GM12878 (cell line): ENCODE measurements around the gene COL1A1. TPM values are rescaled to one million over a fixed set of nuclear protein-coding genes. Genes with fewer than 3 reads are reported as not detected.

Experiments
- ATAC-seq: fragments of 200-7000 bp; cut with Tn5 transposase; 3 replicates; pipeline ENCODE4 v1.9.1; 2020; ENCODE audit warnings: mild to moderate bottlenecking, moderate library complexity
- BruUV-seq: library from RNA; stranded (reverse); fragments of 400-500 nt; replicated peaks from 2 replicates; lab custom pipeline; 2021; lab: Mats Ljungman, UMichigan
- CTCF ChIA-PET: fragments of 300-600 bp; sonication (Branson Sonifier 250); formaldehyde crosslinking; extraction: SDS; loops from one replicate; lab custom pipeline; 2021; ENCODE audit warnings: inconsistent platforms; lab: Yijun Ruan, JAX
- POLR2A ChIA-PET: fragments of 350-600 bp; formaldehyde crosslinking; extraction: SDS; loops from one replicate; lab custom pipeline; 2021; ENCODE audit warnings: inconsistent platforms; lab: Charles Lee
- RAD21 ChIA-PET: fragments of 300-600 bp; sonication (Branson Sonifier 250); formaldehyde crosslinking; loops from one replicate; lab custom pipeline; 2023; ENCODE audit warnings: antibody characterized with exemption; ENCODE audit not compliant: unreplicated experiment; lab: Charles Lee
- SMC1A ChIA-PET: fragments of 300-600 bp; sonication (Branson Sonifier 250); formaldehyde crosslinking; loops from one replicate; lab custom pipeline; 2023; ENCODE audit not compliant: unreplicated experiment, uncharacterized antibody; lab: Charles Lee
- DNase-seq: peaks from one replicate; pipeline ENCODE4 v3.0.0-alpha.2; 2011; ENCODE audit warnings: low read depth, low spot score
- FAIRE-seq: peaks from 3 replicates; lab custom pipeline; 2011; peaks lifted over from hg19 to GRCh38; lab: Jason Lieb, UNC
- H2AFZ ChIP-seq: 2 replicates; pipeline ENCODE4 v1.6.0; 2011; ENCODE audit warnings: low read depth, low read length, control low read depth; ENCODE audit not compliant: control insufficient read depth
- H3K27ac ChIP-seq: 2 replicates; pipeline ENCODE4 v1.5.1; 2011; ENCODE audit warnings: control low read depth; ENCODE audit not compliant: control insufficient read depth, insufficient read depth
- H3K27me3 ChIP-seq, 2 experiments: replicated peaks in 1 of 2; 2 replicates each; pipeline versions ENCODE4 v1.6.0 to v1.6.1; 2011; ENCODE audit warnings: low read length in 1 of 2; ENCODE audit not compliant: control insufficient read depth in 2 of 2, insufficient read depth in 2 of 2
- H3K36me3 ChIP-seq, 2 experiments: 2 replicates each; pipeline ENCODE4 v1.5.1; 2011; ENCODE audit warnings: low read length in 1 of 2; ENCODE audit not compliant: control insufficient read depth in 2 of 2, insufficient read depth in 2 of 2
- H3K4me1 ChIP-seq: 2 replicates; pipeline ENCODE4 v1.6.1; 2011; ENCODE audit warnings: mild to moderate bottlenecking, low read length, moderate library complexity, mixed read lengths; ENCODE audit not compliant: control insufficient read depth, insufficient read depth
- H3K4me2 ChIP-seq: 2 replicates; pipeline ENCODE4 v1.6.0; 2011; ENCODE audit warnings: control low read depth; ENCODE audit not compliant: control insufficient read depth, insufficient read depth
- H3K4me3 ChIP-seq: fragments of 200-600 bp; sonication (generic); 2 replicates; pipeline ENCODE4 v1.5.1; 2016
- H3K79me2 ChIP-seq: 2 replicates; pipeline ENCODE4 v1.6.0; 2011; ENCODE audit warnings: low read length; ENCODE audit not compliant: control insufficient read depth, insufficient read depth
- H3K9ac ChIP-seq: 2 replicates; pipeline ENCODE4 v1.8.0; 2011; ENCODE audit warnings: low read length, control low read depth, mixed read lengths; ENCODE audit not compliant: control insufficient read depth, insufficient read depth
- H3K9me3 ChIP-seq: replicated peaks from 3 replicates; pipeline ENCODE4 v1.5.1; 2011; ENCODE audit warnings: mild to moderate bottlenecking, low read length; ENCODE audit not compliant: control insufficient read depth, insufficient read depth
- H4K20me1 ChIP-seq: 2 replicates; pipeline ENCODE4 v1.6.0; 2011; ENCODE audit not compliant: control insufficient read depth, insufficient read depth
- BCL3 ChIP-seq: IDR thresholded peaks from 2 replicates; pipeline ENCODE4 v1.6.1; 2011; ENCODE audit warnings: borderline replicate concordance, low read depth, mild to moderate bottlenecking, moderate library complexity, low read length; ENCODE audit not compliant: insufficient read depth, poor library complexity, severe bottlenecking
- CHD2 ChIP-seq: IDR thresholded peaks from 2 replicates; pipeline ENCODE4 v1.6.1; 2011; ENCODE audit warnings: low read depth, low read length, improper control_type of control experiment, borderline replicate concordance
- CTCF ChIP-seq, 3 experiments: IDR thresholded peaks in 2 of 3; conservative IDR thresholded peaks in 1 of 3; 2 replicates each; pipeline ENCODE4 v1.5.1; 2011; ENCODE audit warnings: low read depth in 3 of 3, low read length in 3 of 3, mild to moderate bottlenecking in 3 of 3, control low read depth in 2 of 3, moderate library complexity in 2 of 3, inconsistent platforms in 1 of 3, mixed read lengths in 1 of 3; ENCODE audit not compliant: control insufficient read depth in 2 of 3, insufficient read depth in 1 of 3; ENCODE audit errors: extremely low read depth in 1 of 3
- ESRRA ChIP-seq: IDR thresholded peaks from 2 replicates; pipeline ENCODE4 v1.6.1; 2012; ENCODE audit warnings: mild to moderate bottlenecking, low read length, improper control_type of control experiment
- FOXK2 ChIP-seq: fragments of 450-650 bp; IDR thresholded peaks from 2 replicates; pipeline ENCODE4 v1.6.1; 2017; ENCODE audit warnings: mild to moderate bottlenecking, moderate library complexity
- FOXM1 ChIP-seq: IDR thresholded peaks from 2 replicates; pipeline ENCODE4 v1.6.1; 2012; ENCODE audit warnings: low read depth, mild to moderate bottlenecking, inconsistent platforms, low read length, moderate library complexity
- HDGF ChIP-seq: fragments of 450-650 bp; IDR thresholded peaks from 2 replicates; pipeline ENCODE4 v1.6.1; 2016; ENCODE audit warnings: antibody characterized with exemption
- IRF3 ChIP-seq: fragments of 450-650 bp; IDR thresholded peaks from 2 replicates; pipeline ENCODE4 v1.6.1; 2014; ENCODE audit warnings: mild to moderate bottlenecking
- NFYB ChIP-seq: IDR thresholded peaks from 2 replicates; pipeline ENCODE4 v1.6.1; 2011; ENCODE audit warnings: low read depth, mild to moderate bottlenecking, low read length, improper control_type of control experiment, moderate library complexity; ENCODE audit not compliant: insufficient read depth
- PAX8 ChIP-seq: fragments of 450-650 bp; IDR thresholded peaks from 2 replicates; pipeline ENCODE4 v1.6.1; 2017; ENCODE audit warnings: mild to moderate bottlenecking, moderate library complexity
- TCF3 ChIP-seq: IDR thresholded peaks from 2 replicates; pipeline ENCODE4 v1.6.1; 2012; ENCODE audit warnings: low read depth, mild to moderate bottlenecking, low read length, borderline replicate concordance; ENCODE audit not compliant: insufficient read depth
- ZNF384 ChIP-seq: IDR thresholded peaks from 2 replicates; pipeline ENCODE4 v1.6.1; 2012; ENCODE audit warnings: low read depth, mild to moderate bottlenecking, low read length, improper control_type of control experiment, borderline replicate concordance
- WGBS: methylation state at CpG from one replicate; pipeline ENCODE4 v1.1.6; 2016; ENCODE audit warnings: low lambda C conversion rate; ENCODE audit not compliant: insufficient replicate concordance, insufficient coverage; ENCODE audit errors: missing lambda C conversion rate; 5-methylcytosine and 5-hydroxymethylcytosine counted together
- in situ Hi-C: fragments of 300-500 bp; cut with MboI; formaldehyde crosslinking; loops from 9 replicates; pipeline ENCODE4 v1.14.3; 2018; ENCODE audit warnings: mixed read lengths
- intact Hi-C: fragments of 100-400 bp; cut with micrococcal nuclease; formaldehyde crosslinking; loops from one replicate; pipeline ENCODE4 v1.14.2; 2022; ENCODE audit not compliant: unreplicated experiment
- polyA plus RNA-seq, 11 experiments: library from polyadenylated mRNA; depleted of rRNA in 4 of 11; unstranded in 6 of 11; stranded (reverse) in 5 of 11; fragments of >200 nt; fragmentation: Nextera tagmentation in 4 of 11; fragmentation: Illumina TruSeq in 1 of 11; extraction: Ambion mirVana in 4 of 11; extraction: Trizol in 1 of 11; gene quantifications; 1 replicate in 1 of 11; 2 replicates in 10 of 11; pipeline versions ENCODE4 v1.2.1 to v1.2.3, GENCODE V29; 2011 to 2016; ENCODE audit warnings: inconsistent platforms in 2 of 11, missing spikeins in 2 of 11, low read depth in 1 of 11
- total RNA-seq, 4 experiments: library from RNA; depleted of rRNA in 3 of 4; stranded (reverse); fragments of >200 nt in 3 of 4; fragmentation: Illumina TruSeq in 1 of 4; extraction: Trizol in 1 of 4; gene quantifications; 2 replicates each; pipeline versions ENCODE4 v1.2.1 to v1.2.3, GENCODE V29; 2013 to 2021
- TF ChIP-seq, protein P1 (sequence below): fragments of 450-650 bp; formaldehyde crosslinking; IDR thresholded peaks from 2 replicates; pipeline ENCODE4 v1.4.0; 2020; ENCODE audit warnings: mild to moderate bottlenecking, moderate library complexity
- TF ChIP-seq, protein P2 (sequence below): fragments of 450-650 bp; IDR thresholded peaks from 2 replicates; pipeline ENCODE4 v1.6.1; 2016; ENCODE audit warnings: mild to moderate bottlenecking

COL1A1 gene
- total and polyA plus RNA-seq, 10 of the 15 experiments (the other 5 are each of a cell fraction or from before 2014, with no cell fraction given), result 0.18 to 7.7 (median 2.3) TPM

- DNase-seq (no peak), FAIRE-seq (no peak), ATAC-seq (no peak)
- ChIA-PET POLR2A (no interaction called here), SMC1A (no interaction called here), CTCF (interaction anchor here (1.1 kb wide), 1 partner anchor 92 kb away, joined by 3 read pairs; no protein-coding TSS in a partner anchor), RAD21 (no interaction called here)
- BruUV-seq, result no TSS peak
- Histone ChIP-seq H3K27me3 (no peaks in the 10 kb centered on the region), H3K4me1 (no peaks in the 10 kb centered on the region), H3K4me3 (no peak overlapping the region), H3K4me2 (no peak overlapping the region), H3K79me2 (no peaks in the 10 kb centered on the region), H3K9me3 (no peaks in the 10 kb centered on the region), H2AFZ (no peak overlapping the region), H3K27ac (no peak overlapping the region), H3K9ac (no peak overlapping the region), H3K36me3 (no peaks in the 10 kb centered on the region), H4K20me1 (no peaks in the 10 kb centered on the region)
- intact Hi-C loops, result no loop called here
- in situ Hi-C loops, result no loop called here
- 23% methylated on average over 5 of the region's 5 CpGs for WGBS
- TF ChIP-seq, protein P1, sequence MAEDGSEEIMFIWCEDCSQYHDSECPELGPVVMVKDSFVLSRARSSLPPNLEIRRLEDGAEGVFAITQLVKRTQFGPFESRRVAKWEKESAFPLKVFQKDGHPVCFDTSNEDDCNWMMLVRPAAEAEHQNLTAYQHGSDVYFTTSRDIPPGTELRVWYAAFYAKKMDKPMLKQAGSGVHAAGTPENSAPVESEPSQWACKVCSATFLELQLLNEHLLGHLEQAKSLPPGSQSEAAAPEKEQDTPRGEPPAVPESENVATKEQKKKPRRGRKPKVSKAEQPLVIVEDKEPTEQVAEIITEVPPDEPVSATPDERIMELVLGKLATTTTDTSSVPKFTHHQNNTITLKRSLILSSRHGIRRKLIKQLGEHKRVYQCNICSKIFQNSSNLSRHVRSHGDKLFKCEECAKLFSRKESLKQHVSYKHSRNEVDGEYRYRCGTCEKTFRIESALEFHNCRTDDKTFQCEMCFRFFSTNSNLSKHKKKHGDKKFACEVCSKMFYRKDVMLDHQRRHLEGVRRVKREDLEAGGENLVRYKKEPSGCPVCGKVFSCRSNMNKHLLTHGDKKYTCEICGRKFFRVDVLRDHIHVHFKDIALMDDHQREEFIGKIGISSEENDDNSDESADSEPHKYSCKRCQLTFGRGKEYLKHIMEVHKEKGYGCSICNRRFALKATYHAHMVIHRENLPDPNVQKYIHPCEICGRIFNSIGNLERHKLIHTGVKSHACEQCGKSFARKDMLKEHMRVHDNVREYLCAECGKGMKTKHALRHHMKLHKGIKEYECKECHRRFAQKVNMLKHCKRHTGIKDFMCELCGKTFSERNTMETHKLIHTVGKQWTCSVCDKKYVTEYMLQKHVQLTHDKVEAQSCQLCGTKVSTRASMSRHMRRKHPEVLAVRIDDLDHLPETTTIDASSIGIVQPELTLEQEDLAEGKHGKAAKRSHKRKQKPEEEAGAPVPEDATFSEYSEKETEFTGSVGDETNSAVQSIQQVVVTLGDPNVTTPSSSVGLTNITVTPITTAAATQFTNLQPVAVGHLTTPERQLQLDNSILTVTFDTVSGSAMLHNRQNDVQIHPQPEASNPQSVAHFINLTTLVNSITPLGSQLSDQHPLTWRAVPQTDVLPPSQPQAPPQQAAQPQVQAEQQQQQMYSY (CRISPR knock-in tag), result no peak
- TF ChIP-seq HDGF (no peak), BCL3 (no peak), NFYB (no peak), ZNF384 (no peak), TCF3 (no peak), FOXM1 (no peak), PAX8 (no peak), CHD2 (no peak), ESRRA (no peak), CTCF (IDR thresholded peaks at IDR 0.05 in 2 of 3, conservative IDR thresholded peaks at IDR 0.05 in 1 of 3; ENCODE audit: control insufficient read depth in 2 of 3, extremely low read depth in 1 of 3, insufficient read depth in 1 of 3, low read depth in 3 of 3, low read length in 3 of 3) (no peak), FOXK2 (no peak), IRF3 (no peak)
- TF ChIP-seq, protein P2, sequence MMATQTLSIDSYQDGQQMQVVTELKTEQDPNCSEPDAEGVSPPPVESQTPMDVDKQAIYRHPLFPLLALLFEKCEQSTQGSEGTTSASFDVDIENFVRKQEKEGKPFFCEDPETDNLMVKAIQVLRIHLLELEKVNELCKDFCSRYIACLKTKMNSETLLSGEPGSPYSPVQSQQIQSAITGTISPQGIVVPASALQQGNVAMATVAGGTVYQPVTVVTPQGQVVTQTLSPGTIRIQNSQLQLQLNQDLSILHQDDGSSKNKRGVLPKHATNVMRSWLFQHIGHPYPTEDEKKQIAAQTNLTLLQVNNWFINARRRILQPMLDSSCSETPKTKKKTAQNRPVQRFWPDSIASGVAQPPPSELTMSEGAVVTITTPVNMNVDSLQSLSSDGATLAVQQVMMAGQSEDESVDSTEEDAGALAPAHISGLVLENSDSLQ, result no peak
Measured at GRCh38 chr17:50241431-50241830, 40.0 kb upstream of the COL1A1 start.
